ENCODE results near the gene OGFOD3. TPM values are rescaled to one million over a fixed set of nuclear protein-coding genes. Genes with fewer than 3 reads are reported as not detected.
A peak's percentile ranks its signal among the peaks of the same experiment; 100 is the strongest.

Gene OGFOD3
- total and polyA plus RNA-seq, 9 of the 15 experiments (the other 6 are each of a cell fraction or from before 2014, with no cell fraction given): 0.69 to 44.7 (median 18.9) TPM

DNA sequence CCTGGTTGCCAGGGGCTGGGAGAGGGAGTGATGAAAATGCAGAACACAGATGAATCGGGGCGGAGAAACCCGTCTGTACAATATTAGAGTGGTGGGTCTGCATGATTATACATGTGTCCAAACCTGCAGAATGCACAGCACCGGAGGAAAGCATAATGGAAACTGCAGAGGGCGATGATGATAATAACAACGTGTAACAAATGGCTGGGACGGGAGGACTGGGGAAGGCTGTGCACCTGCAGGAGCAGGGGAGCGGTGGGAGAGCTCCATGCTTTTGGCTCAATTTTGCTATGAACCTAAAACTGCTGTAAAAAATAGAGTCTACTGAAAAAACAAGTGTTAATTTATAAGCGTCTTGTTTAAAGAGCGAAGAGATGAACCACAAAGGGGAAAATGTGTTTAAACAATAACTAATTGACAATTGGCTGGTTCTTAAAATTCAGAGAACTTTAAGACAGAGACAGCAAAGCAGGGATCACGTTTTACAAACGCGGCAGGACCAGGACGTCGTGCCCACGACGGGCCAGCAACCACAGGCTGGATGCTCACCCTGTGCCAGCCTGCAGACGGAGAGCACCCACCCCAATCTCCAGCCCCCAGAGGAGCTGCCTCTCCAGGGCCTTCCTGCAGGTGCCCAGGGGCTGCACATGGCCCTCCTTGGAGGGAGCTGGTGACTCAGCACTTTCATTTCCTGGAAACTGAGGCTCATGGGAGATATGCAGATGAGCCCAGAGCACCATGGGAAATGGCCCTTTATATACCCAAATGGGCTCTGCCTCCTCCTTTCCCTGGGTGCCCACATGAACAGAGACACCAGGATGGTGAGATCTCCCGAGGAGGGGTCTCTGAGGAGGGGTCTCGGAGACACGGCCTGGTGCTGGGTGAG, 59.7 kb downstream of the OGFOD3 start, which contains the start of gene TEX19 (continued):
- TF ChIP-seq, protein P1, sequence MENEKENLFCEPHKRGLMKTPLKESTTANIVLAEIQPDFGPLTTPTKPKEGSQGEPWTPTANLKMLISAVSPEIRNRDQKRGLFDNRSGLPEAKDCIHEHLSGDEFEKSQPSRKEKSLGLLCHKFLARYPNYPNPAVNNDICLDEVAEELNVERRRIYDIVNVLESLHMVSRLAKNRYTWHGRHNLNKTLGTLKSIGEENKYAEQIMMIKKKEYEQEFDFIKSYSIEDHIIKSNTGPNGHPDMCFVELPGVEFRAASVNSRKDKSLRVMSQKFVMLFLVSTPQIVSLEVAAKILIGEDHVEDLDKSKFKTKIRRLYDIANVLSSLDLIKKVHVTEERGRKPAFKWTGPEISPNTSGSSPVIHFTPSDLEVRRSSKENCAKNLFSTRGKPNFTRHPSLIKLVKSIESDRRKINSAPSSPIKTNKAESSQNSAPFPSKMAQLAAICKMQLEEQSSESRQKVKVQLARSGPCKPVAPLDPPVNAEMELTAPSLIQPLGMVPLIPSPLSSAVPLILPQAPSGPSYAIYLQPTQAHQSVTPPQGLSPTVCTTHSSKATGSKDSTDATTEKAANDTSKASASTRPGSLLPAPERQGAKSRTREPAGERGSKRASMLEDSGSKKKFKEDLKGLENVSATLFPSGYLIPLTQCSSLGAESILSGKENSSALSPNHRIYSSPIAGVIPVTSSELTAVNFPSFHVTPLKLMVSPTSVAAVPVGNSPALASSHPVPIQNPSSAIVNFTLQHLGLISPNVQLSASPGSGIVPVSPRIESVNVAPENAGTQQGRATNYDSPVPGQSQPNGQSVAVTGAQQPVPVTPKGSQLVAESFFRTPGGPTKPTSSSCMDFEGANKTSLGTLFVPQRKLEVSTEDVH (IDR thresholded peaks at IDR 0.05; ENCODE audit: low read depth, partially characterized antibody): no peak
- TF ChIP-seq ARID1B (IDR thresholded peaks at IDR 0.05): peak; percentile 46; the same call in 1 of the 2 replicates
- TF ChIP-seq TBP (optimal IDR thresholded peaks at IDR 0.05; ENCODE audit: low read depth, low read length): peak; percentile 26
- TF ChIP-seq, protein P2, sequence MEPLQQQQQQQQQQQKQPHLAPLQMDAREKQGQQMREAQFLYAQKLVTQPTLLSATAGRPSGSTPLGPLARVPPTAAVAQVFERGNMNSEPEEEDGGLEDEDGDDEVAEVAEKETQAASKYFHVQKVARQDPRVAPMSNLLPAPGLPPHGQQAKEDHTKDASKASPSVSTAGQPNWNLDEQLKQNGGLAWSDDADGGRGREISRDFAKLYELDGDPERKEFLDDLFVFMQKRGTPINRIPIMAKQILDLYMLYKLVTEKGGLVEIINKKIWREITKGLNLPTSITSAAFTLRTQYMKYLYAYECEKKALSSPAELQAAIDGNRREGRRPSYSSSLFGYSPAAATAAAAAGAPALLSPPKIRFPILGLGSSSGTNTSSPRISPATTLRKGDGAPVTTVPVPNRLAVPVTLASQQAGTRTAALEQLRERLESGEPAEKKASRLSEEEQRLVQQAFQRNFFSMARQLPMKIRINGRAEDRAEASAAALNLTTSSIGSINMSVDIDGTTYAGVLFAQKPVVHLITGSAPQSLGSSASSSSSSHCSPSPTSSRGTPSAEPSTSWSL (CRISPR knock-in tag; IDR thresholded peaks at IDR 0.05; ENCODE audit: borderline replicate concordance): no peak
- peak; percentile 41 for TF ChIP-seq ASH1L (IDR thresholded peaks at IDR 0.05; ENCODE audit: borderline replicate concordance, low read depth, partially characterized antibody)
- TF ChIP-seq, protein P3, sequence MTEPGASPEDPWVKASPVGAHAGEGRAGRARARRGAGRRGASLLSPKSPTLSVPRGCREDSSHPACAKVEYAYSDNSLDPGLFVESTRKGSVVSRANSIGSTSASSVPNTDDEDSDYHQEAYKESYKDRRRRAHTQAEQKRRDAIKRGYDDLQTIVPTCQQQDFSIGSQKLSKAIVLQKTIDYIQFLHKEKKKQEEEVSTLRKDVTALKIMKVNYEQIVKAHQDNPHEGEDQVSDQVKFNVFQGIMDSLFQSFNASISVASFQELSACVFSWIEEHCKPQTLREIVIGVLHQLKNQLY (CRISPR knock-in tag; conservative IDR thresholded peaks at IDR 0.05): peak in 1 of 2 experiments; percentile 86; a peak in 1 of 4 replicates
- TF ChIP-seq, protein P4, sequence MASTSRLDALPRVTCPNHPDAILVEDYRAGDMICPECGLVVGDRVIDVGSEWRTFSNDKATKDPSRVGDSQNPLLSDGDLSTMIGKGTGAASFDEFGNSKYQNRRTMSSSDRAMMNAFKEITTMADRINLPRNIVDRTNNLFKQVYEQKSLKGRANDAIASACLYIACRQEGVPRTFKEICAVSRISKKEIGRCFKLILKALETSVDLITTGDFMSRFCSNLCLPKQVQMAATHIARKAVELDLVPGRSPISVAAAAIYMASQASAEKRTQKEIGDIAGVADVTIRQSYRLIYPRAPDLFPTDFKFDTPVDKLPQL (IDR thresholded peaks at IDR 0.05; ENCODE audit: extremely low read depth, insufficient read length): no peak
- TF ChIP-seq RNF2 (IDR thresholded peaks at IDR 0.05): peak; percentile 73; the same call in 1 of the 2 replicates
- no peak for TF ChIP-seq ZNF41 (CRISPR knock-in tag; conservative IDR thresholded peaks at IDR 0.05)
- TF ChIP-seq, protein P5, sequence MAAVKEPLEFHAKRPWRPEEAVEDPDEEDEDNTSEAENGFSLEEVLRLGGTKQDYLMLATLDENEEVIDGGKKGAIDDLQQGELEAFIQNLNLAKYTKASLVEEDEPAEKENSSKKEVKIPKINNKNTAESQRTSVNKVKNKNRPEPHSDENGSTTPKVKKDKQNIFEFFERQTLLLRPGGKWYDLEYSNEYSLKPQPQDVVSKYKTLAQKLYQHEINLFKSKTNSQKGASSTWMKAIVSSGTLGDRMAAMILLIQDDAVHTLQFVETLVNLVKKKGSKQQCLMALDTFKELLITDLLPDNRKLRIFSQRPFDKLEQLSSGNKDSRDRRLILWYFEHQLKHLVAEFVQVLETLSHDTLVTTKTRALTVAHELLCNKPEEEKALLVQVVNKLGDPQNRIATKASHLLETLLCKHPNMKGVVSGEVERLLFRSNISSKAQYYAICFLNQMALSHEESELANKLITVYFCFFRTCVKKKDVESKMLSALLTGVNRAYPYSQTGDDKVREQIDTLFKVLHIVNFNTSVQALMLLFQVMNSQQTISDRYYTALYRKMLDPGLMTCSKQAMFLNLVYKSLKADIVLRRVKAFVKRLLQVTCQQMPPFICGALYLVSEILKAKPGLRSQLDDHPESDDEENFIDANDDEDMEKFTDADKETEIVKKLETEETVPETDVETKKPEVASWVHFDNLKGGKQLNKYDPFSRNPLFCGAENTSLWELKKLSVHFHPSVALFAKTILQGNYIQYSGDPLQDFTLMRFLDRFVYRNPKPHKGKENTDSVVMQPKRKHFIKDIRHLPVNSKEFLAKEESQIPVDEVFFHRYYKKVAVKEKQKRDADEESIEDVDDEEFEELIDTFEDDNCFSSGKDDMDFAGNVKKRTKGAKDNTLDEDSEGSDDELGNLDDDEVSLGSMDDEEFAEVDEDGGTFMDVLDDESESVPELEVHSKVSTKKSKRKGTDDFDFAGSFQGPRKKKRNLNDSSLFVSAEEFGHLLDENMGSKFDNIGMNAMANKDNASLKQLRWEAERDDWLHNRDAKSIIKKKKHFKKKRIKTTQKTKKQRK (IDR thresholded peaks at IDR 0.05; ENCODE audit: borderline replicate concordance, low read depth, low read length): no peak
- no peak for TF ChIP-seq ZFP1 (CRISPR knock-in tag; IDR thresholded peaks at IDR 0.05)
- TF ChIP-seq TEAD1 (CRISPR knock-in tag; IDR thresholded peaks at IDR 0.05): peak in 1 of 2 experiments; percentile 84; a peak in 2 of 4 replicates
- TF ChIP-seq ZNF561 (CRISPR knock-in tag; conservative IDR thresholded peaks at IDR 0.05): no peak
- TF ChIP-seq ZNF282 (CRISPR knock-in tag; IDR thresholded peaks at IDR 0.05): peak; percentile 75
- TF ChIP-seq XRCC5 (IDR thresholded peaks at IDR 0.05; ENCODE audit: low read depth, low read length): no peak
- TF ChIP-seq ELF2 (CRISPR knock-in tag; IDR thresholded peaks at IDR 0.05): 0 out of 2 replicates have a peak, but pooled peaks have one; percentile 13
